ENCODE measurements around the gene STK39. TPM values are rescaled to one million over a fixed set of nuclear protein-coding genes. Genes with fewer than 3 reads are reported as not detected.

The STK39 gene
- 10 to 100 TPM; 35.3 to 58.0 (median 47.0) TPM for total RNA-seq

DNA sequence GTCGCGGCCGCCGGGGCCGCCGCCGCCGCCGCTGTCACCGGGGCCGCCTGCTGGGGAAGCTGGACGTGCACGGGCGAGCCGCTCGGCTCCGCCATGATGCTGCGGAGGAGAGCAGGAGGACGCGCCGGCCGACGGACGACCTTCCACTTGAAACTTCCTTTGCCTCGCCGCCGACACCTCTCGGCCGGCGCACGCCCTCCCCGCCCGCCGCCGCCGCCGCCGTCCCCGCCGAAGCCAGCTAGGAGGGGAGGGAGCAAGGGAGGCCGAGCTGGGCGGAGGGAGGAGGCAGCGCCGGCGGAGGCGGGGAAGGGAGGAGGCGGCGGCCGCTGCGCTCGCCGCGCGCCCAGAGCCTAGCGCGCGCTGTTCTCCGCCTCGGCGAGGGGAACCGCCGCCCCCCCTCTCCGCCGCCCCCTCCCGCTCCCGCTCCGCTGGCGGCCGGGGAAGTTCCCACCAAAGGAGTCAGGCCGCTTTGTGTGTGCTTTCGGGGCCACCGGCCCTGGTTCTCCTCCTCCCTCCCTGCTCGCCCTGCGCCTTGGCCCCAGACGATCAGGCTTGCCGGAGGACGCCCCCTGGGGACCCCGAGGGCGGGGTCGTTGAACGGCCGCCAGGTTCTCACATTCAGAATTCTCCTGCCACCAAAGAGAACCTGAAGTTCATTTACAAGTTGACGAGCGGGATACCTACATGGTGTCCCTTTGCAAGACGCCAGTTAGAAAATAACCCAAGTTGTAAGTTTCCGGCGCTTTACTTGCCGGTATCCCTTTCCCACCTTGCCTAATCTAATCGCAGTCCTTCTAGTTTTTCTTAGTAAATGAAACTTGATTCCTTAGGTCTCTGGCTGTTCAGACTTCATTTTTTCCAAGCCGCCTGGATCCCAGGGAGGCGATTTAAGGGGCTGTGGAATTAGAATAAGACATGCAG lies at the start of gene STK39:
TSS of gene STK39 (minus strand) at position 255 of the 921 bp plus-strand sequence. CDS start at position 95, 160 bp downstream.
- Histone ChIP-seq H3K4me1 (peaks cover 0 to 55% (median 0%) of the 10 kb centered on the region in 3 donors), H3K9me3 (no peaks in the 10 kb centered on the region), H3K27ac (peak within 1 kb of the TSS; percentile 77 to 92 (median 90)), H3K27me3 (no peaks in the 10 kb centered on the region), H3K36me3 (no peaks in the 10 kb centered on the region), H3K4me3 (peak within 1 kb of the TSS; percentile 85 to 92)
- WGBS, 2 donors (ENCODE audit: low coverage in 1 of 2): 1 to 2% methylated on average over 9 to 17 of the region's 91 CpGs
- TF ChIP-seq, protein P1, sequence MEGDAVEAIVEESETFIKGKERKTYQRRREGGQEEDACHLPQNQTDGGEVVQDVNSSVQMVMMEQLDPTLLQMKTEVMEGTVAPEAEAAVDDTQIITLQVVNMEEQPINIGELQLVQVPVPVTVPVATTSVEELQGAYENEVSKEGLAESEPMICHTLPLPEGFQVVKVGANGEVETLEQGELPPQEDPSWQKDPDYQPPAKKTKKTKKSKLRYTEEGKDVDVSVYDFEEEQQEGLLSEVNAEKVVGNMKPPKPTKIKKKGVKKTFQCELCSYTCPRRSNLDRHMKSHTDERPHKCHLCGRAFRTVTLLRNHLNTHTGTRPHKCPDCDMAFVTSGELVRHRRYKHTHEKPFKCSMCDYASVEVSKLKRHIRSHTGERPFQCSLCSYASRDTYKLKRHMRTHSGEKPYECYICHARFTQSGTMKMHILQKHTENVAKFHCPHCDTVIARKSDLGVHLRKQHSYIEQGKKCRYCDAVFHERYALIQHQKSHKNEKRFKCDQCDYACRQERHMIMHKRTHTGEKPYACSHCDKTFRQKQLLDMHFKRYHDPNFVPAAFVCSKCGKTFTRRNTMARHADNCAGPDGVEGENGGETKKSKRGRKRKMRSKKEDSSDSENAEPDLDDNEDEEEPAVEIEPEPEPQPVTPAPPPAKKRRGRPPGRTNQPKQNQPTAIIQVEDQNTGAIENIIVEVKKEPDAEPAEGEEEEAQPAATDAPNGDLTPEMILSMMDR (IDR thresholded peaks at IDR 0.05): peak in 2 of 4 experiments; percentile 4 to 20
- TF ChIP-seq POLR2AphosphoS5 (IDR thresholded peaks at IDR 0.05) (peak; percentile 19), EP300 (IDR thresholded peaks at IDR 0.05) (no peak), POLR2A (IDR thresholded peaks at IDR 0.05) (peak; percentile 22 to 30)
- peak; percentile 90 for ATAC-seq

DNA sequence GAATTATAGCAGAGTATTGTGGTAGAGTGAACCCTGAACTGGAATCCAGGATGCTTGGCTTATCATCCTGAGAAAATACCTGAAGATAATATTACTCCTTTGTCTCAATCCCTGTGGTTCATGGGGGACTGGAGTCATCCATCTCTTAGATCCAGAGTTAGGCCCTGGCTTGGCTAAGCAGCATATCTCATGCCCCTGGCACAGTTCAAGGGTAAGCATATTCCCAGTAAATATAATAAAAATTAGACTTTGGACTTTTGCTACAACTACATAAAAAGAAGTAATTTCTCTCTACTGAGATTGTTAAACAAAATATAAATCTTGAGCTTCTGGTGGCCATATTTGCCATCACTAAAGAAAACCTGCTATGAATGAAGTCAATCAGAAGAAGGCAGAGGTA lies 47.7 kb upstream of the STK39 start:
- Histone ChIP-seq H3K27ac (no peak overlapping the region), H3K27me3 (no peaks in the 10 kb centered on the region), H3K4me1 (no peaks in the 10 kb centered on the region), H3K4me3 (no peak overlapping the region), H3K36me3 (no peaks in the 10 kb centered on the region), H3K9me3 (no peaks in the 10 kb centered on the region)
- TF ChIP-seq POLR2A (IDR thresholded peaks at IDR 0.05) (no peak), POLR2AphosphoS5 (IDR thresholded peaks at IDR 0.05) (no peak), EP300 (IDR thresholded peaks at IDR 0.05) (no peak)
- TF ChIP-seq, protein P1 (IDR thresholded peaks at IDR 0.05): no peak
- ATAC-seq: no peak

DNA sequence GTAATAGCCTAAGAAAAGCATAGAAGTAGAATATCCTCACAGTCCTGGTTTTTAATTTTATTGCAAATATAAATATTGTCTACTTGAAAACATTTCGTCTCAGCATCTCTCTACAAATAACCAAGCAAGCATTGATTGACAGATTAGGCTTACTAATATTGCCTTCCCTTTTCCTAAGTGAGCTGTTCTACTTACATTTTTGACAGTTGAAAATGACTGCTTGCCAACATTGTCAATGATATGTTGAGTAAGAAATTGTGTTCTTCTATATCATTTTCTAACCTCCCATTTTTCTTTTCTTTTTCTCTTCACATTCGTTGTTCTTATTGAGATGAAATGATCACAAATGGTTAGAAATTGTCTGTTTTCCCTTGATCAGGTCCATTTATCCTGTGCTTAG lies 47.0 kb upstream of the STK39 start:
- no peaks in the 10 kb centered on the region for H3K36me3 ChIP-seq
- no peak for ATAC-seq
- H3K4me1 ChIP-seq: no peaks in the 10 kb centered on the region
- no peak overlapping the region for H3K4me3 ChIP-seq
- no peaks in the 10 kb centered on the region for H3K9me3 ChIP-seq
- TF ChIP-seq POLR2A (IDR thresholded peaks at IDR 0.05) (no peak), POLR2AphosphoS5 (IDR thresholded peaks at IDR 0.05) (no peak), EP300 (IDR thresholded peaks at IDR 0.05) (no peak)
- TF ChIP-seq, protein P1 (IDR thresholded peaks at IDR 0.05): no peak
- 79 to 95% methylated on average over 2 of the region's 2 CpGs for WGBS, 2 donors (ENCODE audit: low coverage in 1 of 2)
- H3K27ac ChIP-seq: no peak overlapping the region
- no peaks in the 10 kb centered on the region for H3K27me3 ChIP-seq

DNA sequence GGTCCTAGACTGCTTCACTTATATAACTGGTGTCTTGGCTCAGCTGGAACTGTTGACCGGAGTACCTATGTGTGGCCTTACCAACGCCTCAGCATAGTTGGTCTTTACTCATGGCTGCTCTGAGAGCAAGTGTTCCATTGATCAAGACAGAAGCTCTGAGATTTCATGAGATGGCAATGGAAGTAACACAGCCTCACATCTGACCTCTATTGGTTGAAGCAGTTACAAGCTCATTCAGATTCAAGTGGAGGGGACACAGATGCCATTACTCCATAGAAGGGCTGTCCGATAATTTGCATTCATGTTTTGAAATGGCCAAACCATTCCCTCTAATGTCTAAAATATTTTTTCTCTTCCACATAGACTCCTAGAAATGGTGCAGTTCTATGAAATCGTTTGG lies 46.4 kb upstream of the STK39 start:
- H3K36me3 ChIP-seq: no peaks in the 10 kb centered on the region
- H3K9me3 ChIP-seq: no peaks in the 10 kb centered on the region
- no peak overlapping the region for H3K27ac ChIP-seq
- TF ChIP-seq, protein P1 (IDR thresholded peaks at IDR 0.05): no peak
- TF ChIP-seq EP300 (IDR thresholded peaks at IDR 0.05) (no peak), POLR2AphosphoS5 (IDR thresholded peaks at IDR 0.05) (no peak), POLR2A (IDR thresholded peaks at IDR 0.05) (no peak)
- no peak for ATAC-seq
- no peak overlapping the region for H3K4me3 ChIP-seq
- no peaks in the 10 kb centered on the region for H3K4me1 ChIP-seq
- no peaks in the 10 kb centered on the region for H3K27me3 ChIP-seq
- WGBS, 2 donors (ENCODE audit: low coverage in 1 of 2): 88 to 94% methylated on average over 2 to 4 of the region's 4 CpGs

DNA sequence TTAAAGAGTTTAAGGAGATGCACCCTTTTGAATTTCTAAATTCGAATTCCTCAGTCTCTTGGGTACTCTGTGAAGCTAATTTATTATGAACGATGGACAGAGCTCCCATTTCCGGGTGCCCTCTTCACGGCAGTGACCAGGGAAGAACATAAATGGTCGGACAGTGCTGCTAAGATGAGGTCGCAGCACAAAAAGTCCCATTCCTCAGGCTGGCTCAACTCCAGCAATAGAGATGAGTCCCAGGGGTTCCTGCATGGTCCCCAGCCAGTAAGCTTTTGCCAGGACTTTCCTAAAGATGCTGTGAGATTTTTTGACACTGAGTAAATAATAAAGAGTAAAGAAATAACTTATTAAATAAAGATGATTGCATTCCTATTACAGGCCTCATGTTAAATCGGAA lies 43.0 kb upstream of the STK39 start:
- 63 to 86% methylated on average over 4 to 6 of the region's 7 CpGs for WGBS, 2 donors (ENCODE audit: low coverage in 1 of 2)
- H3K27me3 ChIP-seq: no peaks in the 10 kb centered on the region
- no peak overlapping the region for H3K4me3 ChIP-seq
- TF ChIP-seq POLR2A (IDR thresholded peaks at IDR 0.05) (no peak), POLR2AphosphoS5 (IDR thresholded peaks at IDR 0.05) (no peak)
- TF ChIP-seq, protein P1 (IDR thresholded peaks at IDR 0.05): no peak
- H3K4me1 ChIP-seq: no peaks in the 10 kb centered on the region
- H3K36me3 ChIP-seq: no peaks in the 10 kb centered on the region
- H3K27ac ChIP-seq: no peak overlapping the region
- H3K9me3 ChIP-seq: no peaks in the 10 kb centered on the region
- no peak for ATAC-seq
